ENCODE results near the gene IREB2. TPM values are rescaled to one million over a fixed set of nuclear protein-coding genes. Genes with fewer than 3 reads are reported as not detected.

Gene IREB2
- total RNA-seq, 1 experiment from 2014 or later: 6.5 TPM

DNA sequence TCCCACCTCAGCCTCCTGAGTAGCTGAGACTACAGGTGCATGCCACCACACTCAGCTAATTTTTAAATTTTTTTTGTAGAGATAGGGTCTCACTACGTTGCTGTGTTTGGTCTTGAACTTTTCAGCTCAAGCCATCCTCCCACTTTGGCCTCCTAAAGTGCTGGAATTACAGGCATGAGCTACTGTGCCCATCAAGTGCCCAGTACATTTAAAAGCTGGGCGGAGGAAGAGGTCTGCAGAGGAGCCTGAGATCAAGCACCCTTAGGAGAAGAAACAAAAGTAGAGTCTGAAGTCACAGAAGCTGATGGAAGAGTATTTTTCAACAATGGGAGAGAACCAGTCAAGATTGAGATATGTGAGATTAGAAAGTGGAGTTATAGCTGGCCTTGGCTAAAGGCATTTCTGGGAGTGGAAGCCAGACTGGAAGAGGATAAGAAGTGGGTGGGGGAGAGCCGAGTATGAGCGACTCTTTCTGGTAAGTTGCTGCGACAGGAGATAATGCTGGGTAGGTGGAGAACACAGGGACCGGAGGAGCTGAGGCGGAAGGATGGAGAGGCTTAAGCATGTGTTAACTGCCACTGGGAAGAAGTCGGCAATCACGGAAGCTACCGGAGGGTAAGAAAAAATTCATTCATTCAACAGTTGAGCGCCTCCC lies 782 bp upstream of the IREB2 start:
- TSS peak; percentile 98 for BruUV-seq (replicated peaks)
- ATAC-seq: no peak

DNA sequence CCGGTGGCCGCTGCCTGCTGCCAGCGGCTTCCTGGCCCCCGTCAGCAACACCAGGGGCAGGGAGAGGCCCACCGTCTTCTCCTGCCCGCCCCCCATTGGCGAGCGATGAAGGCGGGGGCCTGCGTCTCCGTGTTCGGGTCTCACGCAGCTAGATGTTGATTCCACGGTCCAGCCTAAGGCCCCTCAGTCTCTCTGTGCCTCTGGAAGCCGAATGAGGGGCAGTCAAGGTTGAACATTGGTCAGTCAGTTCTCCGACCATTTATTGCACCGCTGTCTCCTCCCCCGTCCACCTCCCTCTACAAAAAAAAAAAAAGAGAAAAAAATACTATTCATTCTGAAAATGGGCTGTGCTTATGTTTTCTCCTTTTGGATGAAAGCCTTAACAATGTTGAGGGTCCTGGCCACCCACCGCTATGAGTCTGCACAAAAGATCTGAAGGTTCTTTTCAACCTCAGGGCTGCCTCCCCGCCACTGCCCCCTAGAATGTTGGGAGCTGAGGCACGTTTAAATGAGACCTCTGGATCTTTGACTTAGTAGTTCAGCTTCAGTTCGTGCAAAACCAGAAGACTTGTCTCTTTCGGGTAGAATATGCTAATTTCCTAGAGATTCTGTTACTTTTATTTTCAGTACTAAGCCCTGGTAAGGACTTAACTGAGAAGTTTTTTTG lies 736 bp downstream of the IREB2 start:
- no peaks in the 10 kb centered on the region for H3K9me2 ChIP-seq (replicated peaks; ENCODE audit: low read length)
- peaks cover 54% of the 10 kb centered on the region for H3K79me2 ChIP-seq (ENCODE audit: low read length)
- DNase-seq (no peak), ATAC-seq (peak; percentile 9)
- H3K27me3 ChIP-seq (ENCODE audit: low read length): no peaks in the 10 kb centered on the region
- H3K9me3 ChIP-seq (ENCODE audit: low read length): no peaks in the 10 kb centered on the region
- H3K36me3 ChIP-seq (ENCODE audit: low read depth, low read length): peaks cover 19% of the 10 kb centered on the region; the same call in 1 of the 2 replicates
- H3K4me1 ChIP-seq (ENCODE audit: insufficient read depth, low read length): peaks cover 13% of the 10 kb centered on the region; the same call in 1 of the 2 replicates
- peak overlapping the region; percentile 97 for H3K4me3 ChIP-seq (ENCODE audit: low read length)
- ChIA-PET CTCF (interaction anchor here (0.7 kb wide), 1 partner anchor 122 kb away, joined by 3 read pairs; no protein-coding TSS in a partner anchor), POLR2A (ENCODE audit: unreplicated experiment) (no interaction called here)
- no TSS peak for BruUV-seq (replicated peaks)
- intact Hi-C loops (cut with micrococcal nuclease): loop anchor here (10.0 kb wide), 1 partner anchor 46 kb away; no protein-coding TSS in a partner anchor
- peak overlapping the region; percentile 88 for H3K4me2 ChIP-seq (ENCODE audit: low read length)
- TF ChIP-seq EZH2phosphoT487 (IDR thresholded peaks at IDR 0.05; ENCODE audit: borderline replicate concordance, low read length): no peak
- TF ChIP-seq, protein P1, sequence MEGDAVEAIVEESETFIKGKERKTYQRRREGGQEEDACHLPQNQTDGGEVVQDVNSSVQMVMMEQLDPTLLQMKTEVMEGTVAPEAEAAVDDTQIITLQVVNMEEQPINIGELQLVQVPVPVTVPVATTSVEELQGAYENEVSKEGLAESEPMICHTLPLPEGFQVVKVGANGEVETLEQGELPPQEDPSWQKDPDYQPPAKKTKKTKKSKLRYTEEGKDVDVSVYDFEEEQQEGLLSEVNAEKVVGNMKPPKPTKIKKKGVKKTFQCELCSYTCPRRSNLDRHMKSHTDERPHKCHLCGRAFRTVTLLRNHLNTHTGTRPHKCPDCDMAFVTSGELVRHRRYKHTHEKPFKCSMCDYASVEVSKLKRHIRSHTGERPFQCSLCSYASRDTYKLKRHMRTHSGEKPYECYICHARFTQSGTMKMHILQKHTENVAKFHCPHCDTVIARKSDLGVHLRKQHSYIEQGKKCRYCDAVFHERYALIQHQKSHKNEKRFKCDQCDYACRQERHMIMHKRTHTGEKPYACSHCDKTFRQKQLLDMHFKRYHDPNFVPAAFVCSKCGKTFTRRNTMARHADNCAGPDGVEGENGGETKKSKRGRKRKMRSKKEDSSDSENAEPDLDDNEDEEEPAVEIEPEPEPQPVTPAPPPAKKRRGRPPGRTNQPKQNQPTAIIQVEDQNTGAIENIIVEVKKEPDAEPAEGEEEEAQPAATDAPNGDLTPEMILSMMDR (conservative IDR thresholded peaks at IDR 0.05; ENCODE audit: low read depth, low read length): peak; percentile 47
- no peak for TF ChIP-seq EZH2 (IDR thresholded peaks at IDR 0.05; ENCODE audit: low read length, unreplicated experiment)
- peak overlapping the region; percentile 83; the same call in 1 of the 2 replicates for H2AFZ ChIP-seq (ENCODE audit: low read length)
- no peaks in the 10 kb centered on the region for H3F3A ChIP-seq (ENCODE audit: low read length, unreplicated experiment)
- no peaks in the 10 kb centered on the region for H4K20me1 ChIP-seq (ENCODE audit: low read length)
- H3K9ac ChIP-seq (ENCODE audit: low read length): peak overlapping the region; percentile 100
- peak overlapping the region; percentile 54 for H3K27ac ChIP-seq (ENCODE audit: low read length)

More for the DNA sequence above, 782 bp upstream of the IREB2 start:
- CTCF ChIA-PET: no interaction called here
- Histone ChIP-seq H3K9ac (ENCODE audit: low read length) (peak overlapping the region; percentile 100), H3K4me1 (ENCODE audit: insufficient read depth, low read length) (peaks cover 13% of the 10 kb centered on the region; the same call in 1 of the 2 replicates), H3K9me2 (replicated peaks; ENCODE audit: low read length) (no peaks in the 10 kb centered on the region), H4K20me1 (ENCODE audit: low read length) (no peaks in the 10 kb centered on the region), H3K36me3 (ENCODE audit: low read depth, low read length) (peaks cover 12% of the 10 kb centered on the region; the same call in 1 of the 2 replicates), H3K27ac (ENCODE audit: low read length) (no peak overlapping the region), H3K79me2 (ENCODE audit: low read length) (peaks cover 40% of the 10 kb centered on the region), H3K4me2 (ENCODE audit: low read length) (peak overlapping the region; percentile 88), H2AFZ (ENCODE audit: low read length) (peak overlapping the region; percentile 91), H3F3A (ENCODE audit: low read length, unreplicated experiment) (no peaks in the 10 kb centered on the region), H3K4me3 (ENCODE audit: low read length) (peak overlapping the region; percentile 97), H3K27me3 (ENCODE audit: low read length) (no peaks in the 10 kb centered on the region), H3K9me3 (ENCODE audit: low read length) (no peaks in the 10 kb centered on the region)
- POLR2A ChIA-PET (ENCODE audit: unreplicated experiment): interaction anchor here (0.6 to 0.7 kb wide), 3 partner anchors 9 to 436 kb away, joined by 3 to 4 read pairs (median 4); no protein-coding TSS in a partner anchor
- intact Hi-C loops (cut with micrococcal nuclease): loop anchor here (10.0 kb wide), 1 partner anchor 48 kb away; no protein-coding TSS in a partner anchor
- DNase-seq: no peak
- TF ChIP-seq EZH2 (IDR thresholded peaks at IDR 0.05; ENCODE audit: low read length, unreplicated experiment) (no peak), EZH2phosphoT487 (IDR thresholded peaks at IDR 0.05; ENCODE audit: borderline replicate concordance, low read length) (no peak)
- TF ChIP-seq, protein P1 (conservative IDR thresholded peaks at IDR 0.05; ENCODE audit: low read depth, low read length): no peak
